GM12873 (cell line): ENCODE measurements around the gene MRPL50.

Source experiments
- CTCF ChIP-seq: IDR thresholded peaks from 2 replicates; pipeline ENCODE4 v1.5.1; 2012; ENCODE audit warnings: low read depth, mild to moderate bottlenecking, moderate library complexity, low read length, control low read depth; ENCODE audit not compliant: insufficient read depth; ENCODE audit errors: missing control alignments

Gene MRPL50

GRCh38 chr9:101417977-101418376 is 19.6 kb upstream of the MRPL50 start:
- no peak for TF ChIP-seq CTCF

- TF ChIP-seq CTCF, result no peak
These were observed 19.0 kb upstream of the MRPL50 start for GRCh38 chr9:101417389-101417788.

GRCh38 chr9:101415578-101415977 is 17.2 kb upstream of the MRPL50 start:
- no peak for TF ChIP-seq CTCF

DNA sequence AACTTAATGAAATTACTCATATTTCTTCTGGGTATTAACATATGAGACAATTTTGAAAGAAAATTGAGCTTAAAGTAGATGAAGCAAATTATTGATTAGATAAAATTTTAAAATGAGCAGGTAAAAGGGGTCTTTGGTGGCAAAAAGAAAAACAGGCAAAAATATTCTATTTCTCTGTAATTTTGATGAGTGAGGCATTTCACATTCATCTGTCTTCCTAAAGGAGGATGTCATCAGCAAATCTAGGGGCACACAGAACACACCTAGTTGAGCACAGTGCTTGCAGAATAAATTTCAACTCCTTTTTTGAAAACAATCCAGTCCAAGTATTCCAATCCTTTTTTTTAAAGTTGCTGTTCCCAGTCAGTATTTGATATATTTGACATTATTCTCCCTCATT is 16.4 kb upstream of the MRPL50 start:
- TF ChIP-seq CTCF, result no peak

- no peak for TF ChIP-seq CTCF
These were observed 10.7 kb upstream of the MRPL50 start for GRCh38 chr9:101409079-101409477.

DNA sequence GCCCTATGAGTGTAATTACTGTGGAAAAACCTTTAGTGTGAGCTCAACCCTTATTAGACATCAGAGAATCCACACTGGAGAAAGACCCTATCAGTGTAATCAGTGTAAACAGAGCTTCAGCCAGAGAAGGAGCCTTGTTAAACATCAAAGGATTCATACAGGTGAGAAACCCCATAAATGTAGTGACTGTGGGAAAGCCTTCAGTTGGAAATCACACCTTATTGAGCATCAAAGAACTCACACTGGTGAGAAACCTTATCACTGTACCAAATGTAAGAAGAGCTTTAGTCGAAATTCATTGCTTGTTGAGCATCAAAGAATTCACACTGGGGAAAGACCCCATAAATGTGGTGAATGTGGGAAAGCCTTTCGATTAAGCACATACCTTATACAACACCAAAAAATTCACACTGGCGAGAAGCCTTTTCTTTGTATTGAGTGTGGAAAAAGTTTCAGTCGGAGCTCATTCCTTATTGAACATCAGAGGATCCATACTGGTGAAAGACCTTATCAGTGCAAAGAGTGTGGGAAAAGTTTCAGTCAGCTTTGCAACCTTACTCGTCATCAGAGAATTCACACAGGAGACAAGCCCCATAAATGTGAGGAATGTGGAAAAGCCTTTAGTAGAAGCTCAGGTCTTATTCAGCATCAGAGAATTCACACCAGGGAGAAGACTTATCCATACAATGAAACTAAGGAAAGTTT is 10.1 kb upstream of the MRPL50 start:
- no peak for TF ChIP-seq CTCF

DNA sequence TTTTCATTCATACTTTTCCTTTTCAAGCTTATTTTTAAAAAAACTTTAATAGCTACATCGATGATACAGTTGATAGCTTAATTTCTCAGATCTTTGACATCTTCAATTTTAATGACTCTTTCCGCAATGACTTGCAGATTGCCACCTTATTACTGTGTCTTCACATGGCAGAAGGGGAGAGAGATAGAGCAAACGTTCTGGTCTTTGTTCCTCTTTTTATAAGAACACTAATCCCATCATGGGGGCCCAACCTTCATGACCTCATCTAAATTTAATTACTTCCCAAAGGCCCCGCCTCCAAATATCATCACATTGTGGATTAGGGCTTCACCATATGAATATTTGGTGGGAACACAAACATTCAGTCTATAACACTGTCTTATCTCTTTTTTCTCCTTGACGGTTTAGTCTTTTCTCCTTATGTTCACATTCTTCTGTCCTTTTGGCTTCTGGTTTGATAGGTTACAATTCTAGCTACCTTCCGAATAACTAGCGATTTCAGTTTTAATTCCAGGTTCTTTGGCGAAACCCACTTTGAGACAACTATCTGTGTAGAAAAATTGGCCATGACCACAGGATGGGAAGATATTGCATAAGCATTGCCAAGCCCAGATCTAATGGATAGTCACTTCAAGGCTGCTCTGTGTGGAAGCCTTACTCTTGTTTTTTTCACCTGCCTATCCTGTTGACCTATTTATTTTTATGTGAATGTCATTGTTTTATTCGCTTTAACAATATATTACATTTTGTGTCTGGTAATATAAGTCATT is 5.3 kb upstream of the MRPL50 start:
- no peak for TF ChIP-seq CTCF
